HepG2 (cell line): Measurements from ENCODE around the gene AFDN. TPM values are rescaled to one million over a fixed set of nuclear protein-coding genes. Genes with fewer than 3 reads are reported as not detected.

Source experiments
- ATAC-seq: fragments of 200-7000 bp; cut with Tn5 transposase; 3 replicates; pipeline ENCODE4 v1.9.1; 2020; ENCODE audit warnings: mild to moderate bottlenecking, moderate library complexity
- BruUV-seq: library from RNA; stranded (reverse); fragments of 400-500 nt; replicated peaks from 2 replicates; lab custom pipeline; 2021; lab: Mats Ljungman, UMichigan
- CTCF ChIA-PET: fragments of 300-600 bp; formaldehyde crosslinking; extraction: SDS; loops from one replicate; lab custom pipeline; 2021; ENCODE audit warnings: low total read pairs, inconsistent platforms, low intra/inter-chr PET ratio; lab: Yijun Ruan, JAX
- POLR2A ChIA-PET: fragments of 350-600 bp; sonication (Branson Sonifier 250); formaldehyde crosslinking; loops from one replicate; lab custom pipeline; 2020; ENCODE audit warnings: antibody characterized with exemption, inconsistent platforms; lab: Yijun Ruan, JAX
- DNase-seq: peaks from one replicate; pipeline ENCODE4 v3.0.0-alpha.2; 2015; ENCODE audit warnings: low spot score
- FAIRE-seq: peaks from 3 replicates; lab custom pipeline; 2011; peaks lifted over from hg19 to GRCh38; lab: Jason Lieb, UNC
- H2AFZ ChIP-seq: one replicate; pipeline ENCODE4 v1.6.1; 2011; ENCODE audit warnings: low read length, inconsistent platforms
- H3K27ac ChIP-seq: fragments of 300-600 bp; 3 replicates; pipeline ENCODE4 v1.8.0; 2011; ENCODE audit warnings: mixed run types, mild to moderate bottlenecking, mixed read lengths, low read length, inconsistent platforms; ENCODE audit not compliant: insufficient read depth; ENCODE audit errors: extremely low read length
- H3K27me3 ChIP-seq, 2 experiments: fragments of 200-600 bp in 1 of 2; 2 replicates in 1 of 2; 3 replicates in 1 of 2; pipeline versions ENCODE4 v1.6.0 to v1.8.0; 2011; ENCODE audit warnings: low read length in 2 of 2, mild to moderate bottlenecking in 2 of 2, moderate library complexity in 2 of 2, inconsistent platforms in 1 of 2; ENCODE audit not compliant: insufficient read depth in 2 of 2, control insufficient read depth in 1 of 2
- H3K36me3 ChIP-seq, 2 experiments: fragments of 200-600 bp in 1 of 2; replicated peaks in 1 of 2; 2 replicates in 1 of 2; 3 replicates in 1 of 2; pipeline versions ENCODE4 v1.5.1 to v1.8.0; 2011; ENCODE audit warnings: low read length in 2 of 2, inconsistent platforms in 1 of 2; ENCODE audit not compliant: insufficient read depth in 2 of 2, control insufficient read depth in 1 of 2
- H3K4me1 ChIP-seq: 2 replicates; pipeline ENCODE4 v1.5.1; 2012; ENCODE audit warnings: low read length, inconsistent platforms; ENCODE audit not compliant: insufficient read depth
- H3K4me2 ChIP-seq: 2 replicates; pipeline ENCODE4 v1.6.0; 2011; ENCODE audit warnings: low read depth, low read length, inconsistent platforms
- H3K4me3 ChIP-seq, 3 experiments: fragments of 200-600 bp in 1 of 3; sonication (generic), shearing (Covaris generic) in 1 of 3; replicated peaks in 1 of 3; 2 replicates each; pipeline ENCODE4 v1.5.1; 2011 to 2016; ENCODE audit warnings: low read length in 3 of 3, inconsistent platforms in 2 of 3, low read depth in 2 of 3, mild to moderate bottlenecking in 2 of 3, control low read depth in 1 of 3, mixed read lengths in 1 of 3; ENCODE audit not compliant: insufficient read depth in 1 of 3
- H3K79me2 ChIP-seq: one replicate; pipeline ENCODE4 v1.6.1; 2011; ENCODE audit warnings: low read length, inconsistent platforms; ENCODE audit not compliant: insufficient read depth
- H3K9ac ChIP-seq: 2 replicates; pipeline ENCODE4 v1.6.0; 2011; ENCODE audit warnings: mild to moderate bottlenecking, low read depth, low read length, inconsistent platforms; ENCODE audit not compliant: insufficient read depth
- H3K9me3 ChIP-seq: 2 replicates; pipeline ENCODE4 v1.5.1; 2012; ENCODE audit warnings: mild to moderate bottlenecking, low read length
- H4K20me1 ChIP-seq: 2 replicates; pipeline ENCODE4 v1.6.0; 2011; ENCODE audit warnings: inconsistent platforms, mild to moderate bottlenecking, low read length, moderate library complexity; ENCODE audit not compliant: insufficient read depth
- FOSL2 ChIP-seq: sonication (generic); formaldehyde crosslinking; IDR thresholded peaks from 2 replicates; pipeline ENCODE4 v1.4.0; 2020; ENCODE audit warnings: missing genetic modification reagents
- PRDM15 ChIP-seq: sonication (generic); formaldehyde crosslinking; IDR thresholded peaks from 2 replicates; pipeline ENCODE4 v1.4.0; 2020; ENCODE audit warnings: missing genetic modification reagents
- THAP7 ChIP-seq: sonication (generic); formaldehyde crosslinking; IDR thresholded peaks from 2 replicates; pipeline ENCODE4 v1.8.1; 2023; ENCODE audit warnings: mild to moderate bottlenecking, missing genetic modification reagents
- ZBTB8A ChIP-seq: sonication (generic); formaldehyde crosslinking; IDR thresholded peaks from 2 replicates; pipeline ENCODE4 v1.4.0; 2020; ENCODE audit warnings: mild to moderate bottlenecking, low read depth, missing genetic modification reagents, borderline replicate concordance
- ZMYM3 ChIP-seq: sonication (generic); formaldehyde crosslinking; IDR thresholded peaks from 2 replicates; pipeline ENCODE4 v1.5.1; 2020; ENCODE audit warnings: mild to moderate bottlenecking, missing genetic modification reagents
- WGBS: methylation state at CpG from one replicate; pipeline ENCODE4 v1.1.6; 2017; ENCODE audit warnings: low lambda C conversion rate; 5-methylcytosine and 5-hydroxymethylcytosine counted together
- in situ Hi-C: cut with HindIII; loops from 2 replicates; pipeline ENCODE4 v1.10.0; 2017; ENCODE audit warnings: low pct_unique_long_range_greater_than_20kb; ENCODE audit not compliant: extremely low pct_ligation_motif_present
- intact Hi-C: fragments of 100-400 bp; cut with micrococcal nuclease; formaldehyde crosslinking; loops from one replicate; pipeline ENCODE4 v1.10.0; 2022; ENCODE audit not compliant: unreplicated experiment
- polyA plus RNA-seq, 8 experiments: library from polyadenylated mRNA; depleted of rRNA in 3 of 8; stranded (reverse) in 7 of 8; unstranded in 1 of 8; fragments of >200 nt; fragmentation: Illumina TruSeq in 4 of 8; extraction: Trizol in 4 of 8; gene quantifications; 2 replicates each; pipeline versions ENCODE4 v1.2.1 to v1.2.3, GENCODE V29; 2011 to 2016; ENCODE audit warnings: low read depth in 4 of 8, missing spikeins in 1 of 8, mixed read lengths in 1 of 8; ENCODE audit not compliant: insufficient read depth in 1 of 8
- total RNA-seq, 5 experiments: library from RNA; depleted of rRNA; stranded (reverse); fragments of >200 nt; fragmentation: Illumina TruSeq; extraction: Trizol; gene quantifications; 2 replicates each; pipeline ENCODE4 v1.2.3, GENCODE V29; 2016; ENCODE audit warnings: low read depth in 1 of 5

Gene AFDN
- total and polyA plus RNA-seq, 2 of the 13 experiments (the other 11 are each of a cell fraction or from before 2014, with no cell fraction given), result 136 to 151 TPM

- 42% methylated on average over 13 of the region's 13 CpGs for WGBS
- no peaks in the 10 kb centered on the region for H3K36me3 ChIP-seq
- FAIRE-seq (no peak), DNase-seq (no peak), ATAC-seq (no peak)
- H3K4me2 ChIP-seq, result no peak overlapping the region
- no peak overlapping the region for H3K4me3 ChIP-seq
- no peaks in the 10 kb centered on the region for H3K79me2 ChIP-seq
- BruUV-seq, result no TSS peak
- in situ Hi-C loops (no loop called here), intact Hi-C loops (no loop called here)
- TF ChIP-seq ZMYM3 (no peak), THAP7 (CRISPR knock-in tag) (no peak), PRDM15 (no peak), ZBTB8A (CRISPR knock-in tag) (no peak), FOSL2 (CRISPR knock-in tag) (no peak)
- H3K4me1 ChIP-seq, result no peaks in the 10 kb centered on the region
- ChIA-PET POLR2A (no interaction called here), CTCF (no interaction called here)
- peaks cover 2 to 46% of the 10 kb centered on the region in 2 experiments; a peak in 4 of 5 replicates for H3K27me3 ChIP-seq
- no peak overlapping the region for H3K27ac ChIP-seq
- no peak overlapping the region for H3K9ac ChIP-seq
- H3K9me3 ChIP-seq, result no peaks in the 10 kb centered on the region
- no peak overlapping the region for H2AFZ ChIP-seq
- no peaks in the 10 kb centered on the region for H4K20me1 ChIP-seq
These were observed 173.7 kb downstream of the AFDN start for GRCh38 chr6:168000198-168001028.
